Muscle of arm (tissue), 12 donors: Measurements from ENCODE around the gene CLIP2. TPM values are rescaled to one million over a fixed set of nuclear protein-coding genes. Genes with fewer than 3 reads are reported as not detected.
A peak's percentile ranks its signal among the peaks of the same experiment; 100 is the strongest.
"Not testable (repeated sequence)": the region's sequence is repeated elsewhere in the genome, so short reads cannot be mapped to it uniquely, and the experiment has no call there.

ENCODE experiments used
- DNase-seq: peaks from one replicate; pipeline ENCODE4 v3.0.0-alpha.2; 2013
- polyA plus RNA-seq, 12 donors: library from polyadenylated mRNA; unstranded; fragments of 120-200 nt; gene quantifications; one replicate each; pipeline ENCODE4 v1.2.1, GENCODE V29; 2013; ENCODE audit not compliant: insufficient read length in 12 of 12

The CLIP2 gene
- polyA plus RNA-seq, 12 donors = 12.1 to 30.6 (median 16.9) TPM; not detected in 1

GRCh38 chr7:74402668-74403067 lies 113.5 kb downstream of the CLIP2 start:
- not testable (repeated sequence) for DNase-seq

DNA sequence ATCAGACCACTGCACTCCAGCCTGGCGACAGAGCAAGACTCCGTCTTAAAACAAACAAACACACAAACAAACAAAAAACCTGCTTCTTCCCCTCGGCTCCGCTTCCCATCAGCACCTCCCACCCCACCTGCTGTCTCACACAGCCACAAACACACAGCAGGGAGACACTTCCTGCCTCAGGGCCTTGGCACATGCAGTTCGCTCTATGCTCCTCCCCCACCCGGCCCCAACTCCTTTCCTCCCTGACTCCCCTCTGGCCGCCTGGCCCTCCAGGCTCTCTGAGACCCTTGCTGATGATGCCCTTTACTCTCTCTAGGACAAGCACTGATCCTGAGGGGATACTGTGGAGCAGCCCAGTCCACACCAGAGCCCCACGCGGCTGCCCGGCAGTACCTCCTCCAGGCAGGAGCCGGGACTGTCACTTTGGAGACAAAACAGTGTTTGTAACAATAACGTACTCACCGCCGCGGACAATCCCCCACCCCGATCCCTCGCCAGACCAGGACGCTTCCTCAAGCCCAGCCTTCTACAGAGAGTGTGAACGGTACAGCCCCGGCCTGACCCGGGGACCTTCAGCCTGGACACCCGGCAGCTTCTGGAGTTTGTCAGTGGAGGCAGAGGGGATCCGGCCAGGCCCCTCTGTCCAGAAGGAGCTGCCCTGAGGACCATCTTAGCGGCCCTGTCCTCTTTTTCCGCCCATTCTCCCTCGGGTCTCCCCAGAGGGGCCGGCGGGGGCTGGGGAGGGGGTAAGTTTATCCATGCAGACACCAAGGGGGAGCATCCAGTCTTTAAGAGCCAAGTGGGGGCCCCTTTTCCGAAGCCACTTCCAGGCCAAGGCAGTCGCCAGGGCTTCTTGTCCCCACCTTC lies 114.5 kb downstream of the CLIP2 start:
- DNase-seq = no peak

GRCh38 chr7:74404388-74404700 lies 115.1 kb downstream of the CLIP2 start:
- DNase-seq = no peak

DNA sequence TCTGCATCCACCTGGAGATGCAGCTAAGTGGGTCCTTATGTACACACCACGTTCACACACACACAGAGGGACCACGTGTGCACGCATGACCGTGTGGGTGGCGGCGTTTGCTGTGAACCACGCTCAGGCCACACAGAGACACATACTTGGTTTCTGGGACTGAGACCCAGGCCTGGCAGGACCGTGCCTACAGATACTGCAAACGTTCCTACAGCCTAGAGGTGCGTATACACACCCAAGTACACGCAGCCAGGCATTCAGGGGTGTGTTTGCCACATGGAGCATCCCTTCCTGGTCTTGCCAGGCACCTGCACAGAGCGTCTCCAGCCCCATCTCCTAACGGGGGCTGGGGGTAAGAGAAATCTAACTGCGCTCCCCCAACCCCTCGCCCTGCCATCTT lies 115.5 kb downstream of the CLIP2 start:
- no peak for DNase-seq

- no peak for DNase-seq
Measured at GRCh38 chr7:74405191-74405898, 116.1 kb downstream of the CLIP2 start.

DNA sequence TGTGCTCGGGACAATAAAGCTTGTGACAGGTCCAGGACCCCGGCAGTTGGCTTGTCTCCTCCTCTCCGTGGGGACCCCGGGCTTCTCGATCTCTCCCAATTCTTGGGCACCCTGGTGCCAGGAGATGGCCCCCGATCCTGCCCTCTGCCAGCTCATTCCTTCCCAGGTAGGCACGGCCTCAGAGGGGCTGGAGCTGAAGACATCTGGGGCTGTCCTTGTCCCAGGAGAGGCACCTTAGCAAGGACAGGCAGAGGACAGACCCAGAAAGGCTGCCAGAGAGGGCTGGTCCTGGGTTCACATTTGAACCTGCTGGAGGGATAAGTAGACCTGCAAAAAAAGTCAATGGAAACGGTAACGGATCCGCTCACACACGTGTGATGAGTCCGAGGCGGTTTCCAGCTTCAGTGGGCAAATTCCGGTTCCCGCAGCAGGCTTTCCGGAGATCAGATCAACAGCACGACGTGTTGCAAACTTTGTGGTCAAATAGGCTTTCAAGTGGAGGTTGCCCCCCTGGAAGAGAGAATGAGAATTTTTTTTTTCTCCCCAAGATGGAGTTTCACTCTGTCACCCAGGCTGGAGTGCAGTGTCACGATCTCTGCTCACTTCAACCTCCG lies 116.8 kb downstream of the CLIP2 start:
- no peak for DNase-seq

DNA sequence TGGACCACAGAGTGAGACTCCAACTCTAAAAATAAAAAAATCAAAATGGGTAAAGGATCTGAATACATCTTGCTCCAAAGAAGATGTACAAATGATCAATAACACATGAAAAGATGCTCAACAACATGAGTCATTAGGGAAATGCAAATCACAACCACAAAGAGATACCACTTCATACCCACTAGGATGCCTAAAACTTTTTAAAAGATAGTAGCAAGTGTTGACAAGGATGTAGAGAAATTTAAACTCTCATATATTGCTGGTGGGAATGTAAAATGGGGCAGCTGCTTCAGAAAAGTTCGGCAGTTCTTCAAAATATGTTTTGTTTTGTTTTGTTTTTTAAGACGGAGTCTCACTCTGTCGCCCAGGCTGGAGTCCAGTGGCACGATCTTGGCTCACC lies 118.8 kb downstream of the CLIP2 start:
- no peak for DNase-seq

DNA sequence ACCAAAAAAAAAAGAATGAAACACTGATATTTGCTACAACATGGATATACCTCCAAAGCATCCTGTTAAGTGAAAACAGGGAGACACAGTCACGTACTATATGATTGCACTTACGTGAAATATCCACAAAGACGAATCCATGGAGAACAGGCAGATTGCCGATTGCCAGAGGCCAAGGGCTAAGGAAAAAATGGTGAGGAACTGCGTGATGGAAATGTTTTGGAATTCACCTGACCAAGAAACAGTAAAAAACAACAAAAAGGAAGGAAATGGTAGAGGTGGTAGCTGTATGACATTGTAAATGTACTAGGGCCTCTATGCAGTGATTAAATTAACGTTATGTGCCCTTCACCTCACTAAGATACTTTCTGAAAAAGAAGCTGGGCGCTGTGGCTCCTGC lies 120.4 kb downstream of the CLIP2 start:
- no peak for DNase-seq

DNA sequence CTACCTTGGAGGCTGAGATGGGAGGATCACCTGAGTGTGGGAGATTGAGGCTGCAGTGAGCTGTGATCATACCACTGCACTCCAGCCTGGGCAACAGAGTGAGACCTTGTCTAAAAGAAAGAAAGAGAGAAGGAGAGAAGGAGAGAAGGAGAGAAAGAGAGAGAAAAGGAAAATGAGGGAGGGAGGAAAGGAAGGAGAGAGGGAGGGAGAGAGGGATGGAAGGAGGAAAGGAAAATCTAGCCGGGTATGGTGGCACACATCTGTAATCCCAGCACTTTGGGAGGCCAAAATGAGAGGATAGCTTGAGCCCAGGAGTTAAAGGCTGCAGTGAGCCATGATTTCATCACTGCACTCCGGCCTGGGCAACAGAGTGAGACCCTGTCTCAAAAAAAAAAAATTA lies 121.6 kb downstream of the CLIP2 start:
- DNase-seq = no peak

- DNase-seq = not testable (repeated sequence)
Measured at GRCh38 chr7:74411571-74411970, 122.4 kb downstream of the CLIP2 start.

DNA sequence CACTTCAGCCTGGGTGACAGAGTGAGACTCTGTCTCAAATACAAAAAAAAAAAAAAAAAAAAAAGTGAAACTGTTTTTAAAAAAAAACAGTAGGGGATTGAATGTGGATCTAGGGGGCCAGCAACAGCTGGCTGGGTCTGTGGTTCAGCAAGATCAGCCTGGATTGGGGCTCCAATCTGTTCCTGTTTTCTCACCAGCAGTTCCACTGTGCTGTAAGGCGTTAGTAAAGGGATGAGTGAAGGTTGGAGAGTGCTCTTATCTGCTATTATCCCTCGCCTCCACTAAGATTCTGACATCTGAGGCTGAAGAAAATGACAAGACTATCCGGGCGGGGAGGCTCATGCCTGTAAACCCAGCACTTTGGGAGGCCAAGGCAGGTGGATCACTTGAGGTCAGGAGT lies 122.8 kb downstream of the CLIP2 start:
- DNase-seq = no peak

DNA sequence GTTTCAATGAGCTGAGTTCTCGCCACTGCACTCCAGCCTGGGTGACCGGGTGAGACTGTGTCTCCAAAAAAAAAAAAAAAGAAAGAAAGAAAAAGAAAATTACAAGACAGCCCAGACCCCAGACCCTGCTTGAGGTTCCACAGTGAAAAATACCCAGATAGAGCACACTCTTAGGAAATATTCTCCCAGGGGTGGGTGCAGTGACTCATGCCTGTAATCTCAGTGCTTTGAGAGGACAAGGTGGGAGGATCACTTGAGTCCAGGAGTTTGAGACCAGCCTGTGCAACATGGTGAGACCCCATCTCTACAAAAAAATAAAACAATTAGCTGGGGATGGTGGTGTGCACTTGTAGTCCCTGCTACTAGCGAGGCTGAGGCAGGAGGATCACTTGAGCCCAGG lies 123.4 kb downstream of the CLIP2 start:
- DNase-seq = no peak

GRCh38 chr7:74414595-74415333 lies 125.6 kb downstream of the CLIP2 start:
- not testable (repeated sequence) for DNase-seq

- DNase-seq = peak; percentile 70
Measured at GRCh38 chr7:74417419-74417971, 128.3 kb downstream of the CLIP2 start.

DNA sequence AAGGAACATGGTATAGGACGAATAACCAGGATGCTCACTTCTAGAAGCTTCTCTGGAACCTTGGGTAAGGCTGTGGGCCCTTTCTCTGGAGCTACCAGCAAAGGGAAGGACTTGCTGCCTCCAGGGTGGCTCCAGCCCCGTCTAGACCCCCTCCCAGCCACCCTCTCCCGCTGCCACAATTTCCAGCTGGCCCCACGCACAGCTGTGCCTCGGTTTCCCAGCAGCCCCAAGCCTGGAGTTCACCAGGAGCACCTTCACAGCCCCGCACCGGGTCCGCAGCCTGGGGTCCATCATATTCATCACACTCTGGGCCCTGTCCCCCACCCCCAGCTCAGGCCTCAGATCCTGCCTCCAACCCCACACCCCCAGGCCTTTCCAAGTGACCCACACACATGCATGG lies 128.9 kb downstream of the CLIP2 start:
- no peak for DNase-seq

DNA sequence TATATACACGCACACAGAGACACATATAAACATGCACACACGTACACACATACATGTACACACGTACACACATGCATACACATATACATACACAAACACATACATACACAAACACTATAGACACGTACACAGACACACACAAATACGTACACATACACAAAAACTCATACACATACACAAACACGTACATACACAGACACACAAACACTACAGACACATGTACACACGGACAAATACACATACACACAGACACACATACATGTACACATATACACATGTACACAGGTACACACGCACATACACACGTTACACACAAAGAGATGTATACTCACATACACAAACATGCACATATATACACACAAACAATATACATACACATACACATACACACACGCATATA lies 129.3 kb downstream of the CLIP2 start:
- no peak for DNase-seq

- DNase-seq = not testable (repeated sequence)
Measured at GRCh38 chr7:74419232-74419631, 130.0 kb downstream of the CLIP2 start.

DNA sequence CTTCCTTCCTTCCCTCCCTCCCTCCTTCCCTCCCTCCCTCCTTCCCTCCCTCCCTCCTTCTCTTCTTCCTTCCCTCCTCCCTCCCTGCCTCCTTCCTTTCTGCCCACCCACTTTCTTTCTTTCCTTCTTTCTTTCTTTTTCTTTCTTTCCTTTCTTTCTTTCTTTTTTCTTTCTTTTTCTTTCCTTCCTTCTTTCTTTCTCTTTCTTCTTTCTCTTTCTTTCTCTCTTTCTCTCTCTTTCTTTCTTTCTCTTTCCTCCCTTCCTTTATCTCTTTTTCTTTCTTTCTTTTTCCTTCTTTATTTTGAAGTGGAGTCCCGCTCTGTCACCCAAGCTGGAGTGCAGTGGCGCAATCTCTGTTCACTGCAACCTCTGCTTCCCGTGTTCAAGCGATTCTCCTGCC lies 130.8 kb downstream of the CLIP2 start:
- DNase-seq = no peak

DNA sequence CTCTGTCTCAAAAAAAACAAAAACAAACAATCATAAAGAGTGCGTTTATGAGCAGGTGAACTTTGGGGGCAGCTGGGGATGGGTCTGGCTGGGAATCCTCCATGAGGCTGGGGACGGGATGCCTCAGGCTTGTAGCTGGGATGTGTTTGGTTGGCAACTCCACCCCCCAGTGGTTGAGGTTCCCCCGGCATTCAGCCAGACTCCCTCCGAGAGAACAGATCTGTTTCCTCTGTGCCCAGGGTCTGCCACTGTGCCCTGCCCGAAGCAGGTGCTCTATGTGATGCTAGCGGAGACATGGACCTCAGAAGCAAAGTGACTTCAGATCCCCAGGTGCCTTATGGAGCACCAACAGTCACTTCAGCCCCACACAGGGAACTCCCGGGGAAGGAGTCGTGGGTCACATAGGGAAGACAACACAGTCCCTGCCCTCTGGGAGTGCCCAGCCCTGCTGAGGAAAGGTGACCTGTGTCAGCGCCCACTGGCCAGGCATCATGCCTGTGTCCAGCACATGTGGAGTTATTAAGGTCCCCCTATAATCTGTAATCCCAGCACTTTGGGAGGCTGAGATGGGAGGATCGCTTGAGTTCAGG lies 135.2 kb downstream of the CLIP2 start:
- DNase-seq = no peak

- DNase-seq = no peak
Measured at GRCh38 chr7:74428023-74428422, 138.8 kb downstream of the CLIP2 start.

DNA sequence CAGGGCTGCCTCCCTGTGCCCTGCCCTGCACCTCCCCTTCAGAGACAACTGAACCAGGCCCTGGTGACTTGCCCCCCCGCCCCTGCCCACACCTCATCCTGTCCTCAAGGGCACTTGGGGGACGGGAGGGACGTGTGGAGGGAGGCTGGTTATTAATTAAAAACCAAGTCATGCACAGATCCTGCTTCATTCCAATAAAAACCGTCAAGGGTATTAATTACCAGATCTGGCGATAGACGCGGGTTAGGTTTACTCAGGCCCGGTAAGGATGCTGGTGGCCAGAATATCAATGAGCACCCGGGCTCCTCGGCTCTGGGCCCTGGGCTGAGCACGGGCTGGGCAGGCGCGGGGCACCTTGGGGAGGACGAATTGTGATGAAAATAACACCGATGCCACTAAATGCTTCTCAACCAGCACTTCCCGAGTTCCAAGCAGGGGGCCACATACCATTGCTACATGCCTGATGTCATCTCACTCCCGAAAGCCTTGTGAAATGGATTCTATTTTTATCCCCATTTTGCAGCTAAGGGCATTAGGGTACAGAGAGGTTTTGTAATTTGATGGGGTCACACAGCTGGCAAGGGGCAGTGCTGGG lies 140.0 kb downstream of the CLIP2 start:
- DNase-seq = no peak
